Measurements from ENCODE around the gene UBIAD1.

GRCh38 chr1:11262171-11263049, 10.6 kb upstream of the UBIAD1 start, which contains the start of gene MTOR:
- TF ChIP-seq CTCF (IDR thresholded peaks at IDR 0.05; ENCODE audit: low read depth, low read length): peak; percentile 12; the same call in 1 of the 2 replicates
- TF ChIP-seq EZH2phosphoT487 (IDR thresholded peaks at IDR 0.05; ENCODE audit: low read depth): no peak

Measured in OCI-LY3 (cell line).